OCI-LY1 (cell line): ENCODE results near the gene CCDC87.

Experiments
- CTCF ChIP-seq: fragments of 200-600 bp; sonication (generic), shearing (Covaris generic); IDR thresholded peaks from 2 replicates; pipeline ENCODE4 v1.5.1; 2017; ENCODE audit warnings: mild to moderate bottlenecking, antibody characterized with exemption, low read length, moderate library complexity, mixed read lengths
- EZH2 ChIP-seq: fragments of 200-600 bp; sonication (generic), shearing (Covaris generic); IDR thresholded peaks from 2 replicates; pipeline ENCODE4 v1.8.0; 2017; ENCODE audit warnings: borderline replicate concordance, mixed run types, mild to moderate bottlenecking, antibody characterized with exemption, low read length, moderate library complexity, mixed read lengths

DNA sequence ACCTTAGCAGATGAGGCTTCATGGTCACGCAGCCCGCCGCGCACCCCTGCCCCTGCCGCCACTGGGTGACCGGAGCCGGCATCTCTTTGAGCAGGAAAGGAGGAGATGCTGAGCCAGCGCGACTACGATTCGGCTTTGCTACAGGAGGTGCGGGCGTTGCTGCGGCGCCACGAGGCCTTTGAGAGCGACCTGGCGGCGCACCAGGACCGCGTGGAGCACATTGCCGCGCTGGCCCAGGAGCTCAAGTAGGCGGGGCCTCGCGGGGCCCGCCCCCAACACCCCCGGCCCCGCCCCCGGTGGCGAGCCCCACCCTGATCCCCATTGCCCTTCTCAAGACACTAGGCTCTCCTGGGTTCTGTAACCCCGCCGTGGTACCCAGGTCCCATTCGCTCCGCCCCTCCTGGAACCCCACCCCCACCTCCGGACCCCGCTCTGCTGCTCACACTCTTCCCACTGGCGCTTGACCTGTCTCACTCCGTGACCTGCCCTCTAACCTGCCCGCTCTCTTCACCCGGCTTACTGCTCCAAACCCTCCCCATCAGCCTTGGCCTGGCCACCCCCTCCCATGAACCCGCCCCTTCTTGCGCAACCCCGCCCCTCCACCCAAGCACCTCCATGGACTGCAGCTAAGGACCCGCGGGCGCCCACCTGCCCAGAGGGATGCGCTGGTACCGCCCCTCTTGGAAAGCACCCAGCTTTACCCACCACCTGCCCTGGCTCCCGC is 33.6 kb downstream of the CCDC87 start:
- no peak for TF ChIP-seq EZH2
- TF ChIP-seq CTCF: no peak
